Stimulated activated CD4-positive, alpha-beta T cell treated with anti-CD3 and anti-CD28 coated beads, Interleukin-2, amount 100 ng/mL, for 4 hours (primary cell): Measurements from ENCODE around the gene HSPA1B.
A peak's percentile ranks its signal among the peaks of the same experiment; 100 is the strongest.
"Not testable (repeated sequence)": the region's sequence is repeated elsewhere in the genome, so short reads cannot be mapped to it uniquely, and the experiment has no call there.

Experiments
- DNase-seq: peaks from one replicate; pipeline ENCODE4 v3.0.0-alpha.2; 2020; ENCODE audit warnings: low read depth

The HSPA1B gene

GRCh38 chr6:31829633-31830283 lies 2.2 kb downstream of the HSPA1B start:
- no peak for DNase-seq

GRCh38 chr6:31830886-31831335 lies 3.4 kb downstream of the HSPA1B start:
- DNase-seq = no peak

GRCh38 chr6:31831350-31832215 lies 4.0 kb downstream of the HSPA1B start:
- DNase-seq = no peak

- DNase-seq = peak; percentile 63
These were observed 7.1 kb downstream of the HSPA1B start for GRCh38 chr6:31834367-31835250.

- no peak for DNase-seq
These were observed 8.5 kb downstream of the HSPA1B start for GRCh38 chr6:31836047-31836473.

- DNase-seq = no peak
These were observed 9.2 kb downstream of the HSPA1B start for GRCh38 chr6:31836474-31837368.

- no peak for DNase-seq
These were observed 10.0 kb downstream of the HSPA1B start for GRCh38 chr6:31837369-31838113.

GRCh38 chr6:31838114-31838553 lies 10.6 kb downstream of the HSPA1B start:
- DNase-seq = not testable (repeated sequence)

- no peak for DNase-seq
These were observed 11.4 kb downstream of the HSPA1B start for GRCh38 chr6:31838968-31839367.

GRCh38 chr6:31839779-31840126 lies 12.2 kb downstream of the HSPA1B start:
- not testable (repeated sequence) for DNase-seq

- no peak for DNase-seq
These were observed 14.5 kb downstream of the HSPA1B start for GRCh38 chr6:31842053-31842452.

- DNase-seq = no peak
These were observed 17.0 kb downstream of the HSPA1B start for GRCh38 chr6:31844507-31844906.

- no peak for DNase-seq
These were observed 19.9 kb downstream of the HSPA1B start for GRCh38 chr6:31847276-31847978.

- no peak for DNase-seq
These were observed 23.4 kb downstream of the HSPA1B start for GRCh38 chr6:31850765-31851484.

- DNase-seq = no peak
These were observed 23.9 kb downstream of the HSPA1B start for GRCh38 chr6:31851485-31851832.

GRCh38 chr6:31851980-31852718 lies 24.6 kb downstream of the HSPA1B start:
- not testable (repeated sequence) for DNase-seq

- not testable (repeated sequence) for DNase-seq
These were observed 30.2 kb downstream of the HSPA1B start for GRCh38 chr6:31857774-31858173.

GRCh38 chr6:31858707-31859106 lies 31.2 kb downstream of the HSPA1B start:
- no peak for DNase-seq

GRCh38 chr6:31859923-31860322 lies 32.4 kb downstream of the HSPA1B start:
- DNase-seq = no peak
